Brain pericyte (primary cell): ENCODE results near the gene NLGN1.

Source experiments
- DNase-seq: peaks from one replicate; pipeline ENCODE4 v3.0.0-alpha.2; 2012; ENCODE audit warnings: low read depth, low spot score

Gene NLGN1

GRCh38 chr3:174275336-174275735, 877.8 kb downstream of the NLGN1 start:
- DNase-seq = no peak

- DNase-seq = no peak
Measured at GRCh38 chr3:174276826-174277225, 879.3 kb downstream of the NLGN1 start.

GRCh38 chr3:174278094-174278493, 880.5 kb downstream of the NLGN1 start:
- no peak for DNase-seq

- no peak for DNase-seq
Measured at GRCh38 chr3:174280186-174280585, 882.6 kb downstream of the NLGN1 start.

- no peak for DNase-seq
Measured at GRCh38 chr3:174285242-174285864, 887.8 kb downstream of the NLGN1 start.

GRCh38 chr3:174287705-174288104, 890.2 kb downstream of the NLGN1 start:
- DNase-seq = no peak

- no peak for DNase-seq
Measured at GRCh38 chr3:174294616-174295015, 897.1 kb downstream of the NLGN1 start.

GRCh38 chr3:174295306-174296092, 898.0 kb downstream of the NLGN1 start:
- no peak for DNase-seq

GRCh38 chr3:174302746-174303315, 905.3 kb downstream of the NLGN1 start:
- DNase-seq = no peak

- DNase-seq = no peak
Measured at GRCh38 chr3:174303907-174304560, 906.5 kb downstream of the NLGN1 start.

GRCh38 chr3:174308736-174309135, 911.2 kb downstream of the NLGN1 start:
- no peak for DNase-seq

- DNase-seq = no peak
Measured at GRCh38 chr3:174310475-174310983, 913.0 kb downstream of the NLGN1 start.

- no peak for DNase-seq
Measured at GRCh38 chr3:174315225-174315624, 917.7 kb downstream of the NLGN1 start.

- DNase-seq = no peak
Measured at GRCh38 chr3:174317005-174317404, 919.5 kb downstream of the NLGN1 start.

GRCh38 chr3:174318181-174318580, 920.6 kb downstream of the NLGN1 start:
- DNase-seq = no peak

GRCh38 chr3:174321548-174321947, 924.0 kb downstream of the NLGN1 start:
- DNase-seq = no peak

- DNase-seq = no peak
Measured at GRCh38 chr3:174322789-174323188, 925.2 kb downstream of the NLGN1 start.

- no peak for DNase-seq
Measured at GRCh38 chr3:174325171-174325570, 927.6 kb downstream of the NLGN1 start.

GRCh38 chr3:174325834-174326700, 928.5 kb downstream of the NLGN1 start:
- no peak for DNase-seq

- no peak for DNase-seq
Measured at GRCh38 chr3:174329321-174329720, 931.8 kb downstream of the NLGN1 start.

- no peak for DNase-seq
Measured at GRCh38 chr3:174330303-174330702, 932.8 kb downstream of the NLGN1 start.
